HL-60/S4 treated with phorbol 12-myristate 13-acetate at 8.2 ng/mL for 4 days and 3 days (cell line): ENCODE measurements around the gene RNF41.
"Not testable (repeated sequence)": the region's sequence is repeated elsewhere in the genome, so short reads cannot be mapped to it uniquely, and the experiment has no call there.

Experiments
- in situ Hi-C: fragments of 300-500 bp; cut with MboI; formaldehyde crosslinking; loops from 2 replicates; pipeline ENCODE4 v1.15.0; 2022; ENCODE audit warnings: low sequenced_read_pairs

RNF41 gene

DNA sequence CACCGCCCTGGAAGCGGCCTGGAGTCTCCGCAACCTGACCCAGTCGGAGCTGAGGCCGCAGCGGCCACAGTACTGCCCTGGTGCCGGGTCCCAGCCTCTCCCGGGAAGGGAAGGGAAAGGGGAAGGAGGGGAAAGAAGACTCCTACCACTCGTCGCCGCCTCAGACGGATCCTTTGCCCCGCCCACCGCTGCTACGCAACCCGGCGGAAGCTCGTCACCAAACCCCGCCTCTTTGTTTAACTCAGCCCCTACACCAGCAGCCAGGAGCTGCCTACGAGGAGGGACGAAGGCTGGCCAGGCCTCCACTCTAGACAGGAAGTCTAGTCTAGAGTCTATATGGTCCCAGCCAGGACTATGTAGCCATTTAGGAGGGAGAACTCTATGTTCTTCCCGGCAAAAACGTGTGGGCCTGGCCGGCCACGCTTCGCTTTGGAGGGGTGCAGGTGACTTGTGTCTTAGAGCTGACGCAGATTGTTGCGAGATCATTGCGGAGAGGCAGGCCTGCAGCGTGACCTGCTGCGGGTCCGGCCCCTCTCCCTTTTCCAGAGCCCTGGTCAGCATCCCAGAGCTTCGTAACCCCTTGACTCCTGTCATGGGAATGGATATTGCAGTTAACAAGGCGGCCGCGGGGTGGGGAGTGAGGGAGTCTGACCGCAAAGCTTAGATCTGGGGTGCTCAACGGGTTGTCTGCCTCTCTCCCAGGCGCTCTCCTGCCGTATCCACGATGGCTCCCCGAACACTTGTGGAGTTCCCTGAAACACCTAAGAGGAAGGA, at the start of gene RNF41:
Gene RNF41, minus strand, starts transcription at position 166 of the 774 bp plus-strand sequence. CDS start 7,875 bp downstream, outside the sequence.
- in situ Hi-C loops, result no loop called here

DNA sequence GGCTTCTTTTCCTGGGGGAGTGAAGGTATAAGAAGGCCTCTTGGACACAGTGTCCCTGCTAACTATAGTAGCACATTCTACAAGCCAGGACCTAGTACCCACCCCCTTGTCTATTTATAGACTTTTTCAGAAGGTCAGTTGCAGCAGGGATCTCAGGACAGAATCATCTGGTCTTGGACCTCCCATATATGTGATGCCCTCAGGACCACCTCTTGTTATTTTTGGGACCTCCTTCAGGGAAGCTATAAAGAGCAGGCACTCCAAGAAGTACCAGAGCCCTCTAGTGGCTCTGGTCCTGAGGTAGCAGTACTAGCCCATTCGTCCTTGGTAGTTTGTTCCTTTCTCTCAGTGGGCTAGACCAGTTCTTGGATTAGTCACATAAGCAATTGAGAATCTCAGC, 49.3 kb upstream of the RNF41 start:
- in situ Hi-C loops, result no loop called here

DNA sequence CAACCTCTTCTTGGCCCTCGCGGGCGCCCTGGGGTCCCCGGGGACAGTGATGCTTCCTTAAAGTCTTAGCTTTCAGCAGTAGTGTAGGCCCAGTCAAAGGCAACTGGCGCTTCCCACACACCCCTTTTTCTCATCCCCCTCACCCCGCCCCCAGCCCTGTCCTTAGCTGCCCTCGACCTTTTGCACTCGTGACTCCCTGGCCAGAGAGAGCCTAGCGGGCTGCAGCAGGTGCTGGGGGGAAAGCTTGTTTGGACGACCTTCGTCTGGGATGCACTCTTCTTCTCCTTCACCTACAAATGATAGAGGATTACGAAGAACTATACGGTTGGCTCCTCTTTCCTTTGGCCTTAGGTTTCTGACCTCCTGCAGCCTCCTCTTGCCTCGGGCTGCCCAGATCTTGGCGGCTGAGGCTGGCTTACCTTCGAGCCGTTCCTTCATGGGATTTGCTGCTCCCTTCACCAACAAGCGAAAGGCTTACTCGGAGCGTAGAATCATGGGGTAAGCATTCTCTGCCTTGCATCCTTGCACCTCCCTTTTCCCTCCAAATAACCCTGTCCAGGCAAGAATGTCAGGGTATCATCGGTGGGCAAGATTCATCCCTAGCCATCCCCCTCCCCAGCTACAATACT, 45.8 kb upstream of the RNF41 start:
- in situ Hi-C loops, result no loop called here

DNA sequence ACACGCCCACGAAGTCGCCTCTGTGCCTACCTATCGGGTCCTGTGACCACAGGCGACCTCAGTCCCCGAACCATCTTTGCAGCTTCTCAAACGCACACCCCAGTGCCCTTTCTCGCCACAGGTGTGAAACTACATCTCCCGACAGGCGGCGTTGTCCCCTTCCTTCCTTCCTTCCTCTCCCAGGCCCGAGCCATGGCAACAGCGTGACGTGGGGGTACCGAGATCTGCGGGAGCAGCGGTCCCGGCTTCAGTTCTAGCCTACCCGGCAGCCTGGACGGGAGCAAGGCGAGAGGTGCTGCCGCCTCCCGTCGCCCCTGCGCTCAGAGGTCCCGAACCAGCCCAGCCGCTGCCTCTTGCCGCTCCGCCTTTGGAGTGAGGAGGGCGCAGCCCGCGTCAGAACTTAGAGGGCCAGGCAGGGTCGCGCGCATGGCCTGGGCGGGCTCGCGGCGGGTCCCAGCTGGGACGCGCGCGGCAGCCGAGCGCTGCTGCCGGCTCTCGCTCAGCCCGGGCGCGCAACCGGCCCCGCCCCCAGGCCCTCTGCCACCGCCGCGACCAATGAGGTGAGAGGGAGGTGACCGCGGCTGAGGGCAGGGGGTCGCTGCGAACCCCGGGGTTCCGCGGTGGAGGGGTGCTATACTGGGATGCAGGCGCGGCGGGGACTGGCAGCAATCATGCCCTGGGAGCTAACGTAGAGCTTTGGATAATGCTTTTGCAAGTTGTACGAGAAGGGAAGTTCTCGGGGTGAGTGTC, 45.1 kb upstream of the RNF41 start, which contains the start of gene COQ10A:
Gene COQ10A, plus strand, starts transcription at position 250 of the 750 bp plus-strand sequence. Its CDS starts 177 bp downstream, at position 427.
- in situ Hi-C loops, result no loop called here

DNA sequence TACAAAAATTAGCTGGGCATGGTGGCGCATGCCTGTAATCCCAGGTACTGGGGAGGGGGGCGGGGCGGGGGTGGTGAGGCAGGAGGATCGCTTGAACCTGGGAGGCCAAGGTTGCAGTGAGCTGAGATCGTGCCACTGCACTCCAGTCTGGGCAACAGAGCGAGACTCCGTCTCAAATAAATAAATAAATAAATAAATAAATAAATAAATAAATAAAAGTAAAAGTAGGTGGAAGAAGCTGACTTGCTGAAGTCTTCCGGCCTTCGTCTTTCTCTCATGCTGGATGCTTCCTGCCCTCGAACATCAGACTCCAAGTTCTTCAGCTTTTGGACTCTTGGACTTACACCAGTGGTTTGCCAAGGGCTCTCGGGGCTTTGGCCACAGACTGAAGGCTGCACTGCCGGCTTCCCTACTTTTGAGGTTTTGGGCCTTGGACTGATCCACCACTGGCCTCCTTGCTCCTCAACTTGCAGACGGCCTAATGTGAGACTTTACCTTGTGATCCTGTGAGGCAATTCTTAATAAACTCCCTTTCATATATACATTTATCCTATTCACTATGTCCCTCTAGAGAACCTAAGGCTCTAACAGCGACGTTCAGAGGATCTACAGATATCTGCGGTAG, 44.5 kb upstream of the RNF41 start:
- in situ Hi-C loops, result not testable (repeated sequence)

DNA sequence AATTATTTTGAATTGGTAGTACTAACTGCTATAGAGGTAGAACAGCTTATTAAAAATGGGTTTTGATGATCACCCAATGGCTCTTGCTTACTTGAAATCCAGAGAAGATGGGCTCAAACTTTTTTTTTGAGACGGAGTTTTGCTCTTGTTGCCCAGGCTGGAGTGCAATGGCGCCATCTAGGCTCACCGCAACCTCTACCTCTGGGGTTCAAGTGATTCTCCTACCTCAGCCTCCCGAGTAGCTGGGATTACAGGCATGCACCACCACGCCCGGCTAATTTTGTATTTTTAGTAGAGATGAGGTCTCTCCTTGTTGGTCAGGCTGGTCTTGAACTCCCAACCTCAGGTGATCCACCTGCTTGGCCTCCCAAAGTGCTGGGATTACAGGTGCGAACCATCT, 41.2 kb upstream of the RNF41 start:
- in situ Hi-C loops, result not testable (repeated sequence)

DNA sequence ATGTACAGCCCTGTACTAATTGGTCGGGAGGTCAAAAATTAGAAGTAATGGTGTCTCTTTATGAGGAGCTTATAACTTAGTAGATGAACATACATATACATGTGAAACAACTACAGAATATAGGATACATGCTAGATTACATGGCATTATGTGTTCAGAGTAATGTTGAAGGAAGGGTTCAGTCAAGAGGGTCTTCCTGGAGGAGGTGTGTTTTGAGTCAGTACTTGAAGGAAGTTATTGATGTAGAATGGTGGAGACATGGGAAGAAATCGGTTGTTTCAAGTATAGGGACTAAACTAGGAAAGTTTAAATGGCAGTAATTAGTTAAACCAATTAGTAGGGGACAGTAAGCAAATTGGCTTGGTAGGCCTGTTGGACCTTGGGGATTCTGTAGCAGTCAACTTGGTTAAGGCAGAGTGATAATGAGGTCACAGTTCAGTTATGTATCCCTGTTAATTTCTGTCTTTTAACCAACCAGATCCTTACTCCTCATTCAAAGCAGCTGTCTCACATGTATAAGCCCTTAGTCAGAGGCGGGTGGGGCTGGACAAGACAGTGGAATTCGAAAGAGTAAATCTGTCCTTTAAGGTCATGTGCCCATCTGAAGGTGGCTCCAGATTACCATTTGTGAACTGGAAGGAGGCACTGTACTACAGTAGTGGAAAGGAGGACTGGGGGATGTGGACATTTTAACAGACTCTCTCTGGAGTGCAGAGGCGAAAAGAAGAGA, 39.9 kb upstream of the RNF41 start:
- in situ Hi-C loops, result no loop called here

DNA sequence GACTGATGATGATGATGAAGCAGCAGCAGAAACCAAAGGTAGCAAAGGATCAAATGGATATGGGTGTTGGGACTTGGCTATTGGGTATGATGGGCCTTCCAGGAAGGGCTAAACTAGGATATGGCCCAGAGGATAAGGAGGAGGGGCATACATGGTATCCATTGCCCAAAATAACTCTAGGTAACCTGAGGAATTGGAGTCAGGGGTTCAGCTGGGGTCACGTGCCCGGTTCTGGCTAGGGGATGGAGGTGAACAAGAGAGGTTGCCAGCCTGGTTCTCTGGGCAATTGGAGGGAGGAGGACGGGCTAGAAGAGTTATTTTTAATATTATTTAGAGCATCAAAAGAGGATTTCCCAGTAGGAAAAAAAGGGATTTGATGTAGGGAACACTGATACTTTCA, 39.2 kb upstream of the RNF41 start:
- in situ Hi-C loops, result no loop called here

DNA sequence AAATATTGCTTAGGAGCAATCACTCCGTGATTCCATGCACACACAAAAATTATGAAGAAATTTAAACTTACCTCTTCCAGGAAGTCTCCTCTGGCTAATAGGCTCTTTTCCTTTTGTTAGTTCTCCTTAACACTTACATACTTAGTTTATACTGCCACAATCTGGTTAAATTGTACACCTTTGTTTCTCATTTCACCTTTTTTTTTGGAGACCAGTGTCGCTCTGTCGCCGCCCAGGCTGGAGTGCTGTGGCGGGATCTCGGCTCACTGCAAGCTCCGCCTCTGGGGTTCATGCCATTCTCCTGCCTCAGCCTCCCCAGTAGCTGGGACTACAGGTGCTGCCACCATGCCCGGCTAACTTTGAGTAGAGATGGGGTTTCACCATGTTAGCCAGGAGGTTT, 38.7 kb upstream of the RNF41 start:
- in situ Hi-C loops, result no loop called here

DNA sequence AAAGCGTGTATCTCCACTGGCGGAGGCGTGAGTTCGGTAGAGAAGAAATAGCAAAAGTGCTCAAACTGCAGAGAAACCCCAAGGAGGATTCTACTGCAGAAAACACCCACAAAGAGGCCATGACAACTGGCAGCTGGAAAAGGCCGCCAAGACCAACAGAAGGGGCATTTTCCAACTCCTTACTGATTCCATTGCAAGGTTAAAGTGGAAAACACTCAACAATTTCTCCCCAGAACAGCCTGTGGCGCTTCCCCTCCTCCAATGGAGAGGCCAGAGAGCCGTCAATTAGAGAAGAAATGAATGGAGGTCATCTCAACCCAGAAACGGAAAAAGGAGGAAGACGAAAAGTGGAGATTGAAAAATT, 37.1 kb upstream of the RNF41 start:
- in situ Hi-C loops, result no loop called here

DNA sequence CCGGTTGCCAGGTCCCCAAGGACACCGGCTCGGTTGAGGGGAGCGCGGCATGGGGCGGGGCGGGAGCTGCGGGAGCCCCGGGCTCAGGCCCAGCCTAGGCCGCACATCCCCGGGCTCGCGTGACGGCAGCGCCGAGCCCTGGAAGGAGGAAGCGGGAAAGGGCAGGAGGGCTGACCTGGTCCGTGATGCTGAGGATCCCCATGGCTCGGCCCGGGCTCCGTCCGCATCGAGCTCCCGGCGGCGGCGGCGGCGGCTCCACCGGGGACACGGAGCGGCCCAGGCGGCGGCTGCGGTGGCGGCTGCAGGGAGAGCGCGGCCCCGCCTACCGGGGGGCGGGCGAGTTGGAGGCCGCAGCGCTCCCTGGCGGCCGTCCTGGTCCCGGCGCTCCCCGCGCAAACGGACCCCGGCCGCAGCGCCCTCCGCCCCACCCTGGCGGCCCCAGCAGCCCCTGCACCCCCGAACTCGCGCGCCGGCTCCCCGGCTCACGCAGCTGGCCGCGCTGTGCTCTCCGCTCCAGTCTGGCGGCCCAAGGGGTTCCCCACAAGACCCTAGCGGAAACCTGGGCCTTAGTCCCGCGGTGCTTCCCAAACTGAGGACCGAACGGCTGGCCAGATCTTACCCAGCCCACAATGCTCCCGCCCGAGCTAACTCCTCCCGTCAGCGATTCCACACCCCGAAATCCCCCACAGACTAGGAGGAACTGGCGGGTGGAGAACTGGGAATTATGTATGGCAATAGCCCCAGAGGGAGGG, 36.5 kb upstream of the RNF41 start, which contains the start of gene ANKRD52:
Gene ANKRD52, minus strand, starts transcription at position 317 of the 752 bp plus-strand sequence. Its CDS starts 115 bp downstream, at position 202.
- in situ Hi-C loops, result no loop called here

DNA sequence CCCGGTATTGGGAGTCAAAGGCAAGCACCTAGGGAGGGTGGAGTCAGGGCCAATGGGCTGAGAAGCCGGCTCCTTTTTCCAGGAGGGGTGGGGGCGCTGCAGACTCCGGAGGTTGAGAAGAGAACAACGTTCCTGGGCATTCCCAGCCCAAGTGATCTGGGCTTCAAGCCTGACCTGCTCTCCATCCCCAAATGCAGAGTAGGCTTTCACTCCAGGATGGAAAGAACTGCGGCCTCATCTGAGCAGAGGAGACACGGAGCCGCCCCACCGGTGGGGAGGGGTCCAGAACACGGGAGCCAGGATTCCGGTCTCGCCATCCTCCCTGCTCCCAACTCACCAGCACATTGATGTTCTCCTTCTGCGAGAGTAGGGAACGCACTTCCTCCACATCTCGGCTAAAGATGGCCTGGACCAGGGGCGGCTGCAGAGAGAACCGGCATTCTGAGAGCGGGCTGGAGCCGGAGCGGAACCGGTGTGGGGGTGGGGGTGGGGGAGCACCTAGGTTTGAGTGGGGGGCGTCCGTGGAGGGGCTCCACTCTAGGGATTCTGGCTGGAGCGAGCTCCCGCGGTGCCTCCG, 35.9 kb upstream of the RNF41 start:
- in situ Hi-C loops, result no loop called here

DNA sequence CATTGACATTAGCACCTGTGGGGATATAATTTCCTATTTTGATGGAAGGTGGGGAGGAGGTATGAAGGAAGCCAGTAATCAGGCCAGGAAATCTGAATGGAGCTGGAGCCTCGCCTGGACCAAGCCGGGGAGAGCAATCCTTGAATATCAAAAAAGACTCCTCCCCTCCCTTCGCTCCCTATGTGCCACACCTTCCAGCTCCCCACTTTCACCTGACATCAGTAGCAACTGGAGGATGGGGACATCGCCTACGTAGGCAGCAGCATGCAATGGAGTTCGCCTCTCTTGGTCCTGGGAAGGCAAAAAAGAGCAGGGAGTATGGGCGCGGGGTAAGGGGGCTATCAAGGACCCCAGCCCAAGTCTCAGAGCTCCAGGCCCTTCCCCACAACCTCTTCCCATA, 35.3 kb upstream of the RNF41 start:
- in situ Hi-C loops, result no loop called here

DNA sequence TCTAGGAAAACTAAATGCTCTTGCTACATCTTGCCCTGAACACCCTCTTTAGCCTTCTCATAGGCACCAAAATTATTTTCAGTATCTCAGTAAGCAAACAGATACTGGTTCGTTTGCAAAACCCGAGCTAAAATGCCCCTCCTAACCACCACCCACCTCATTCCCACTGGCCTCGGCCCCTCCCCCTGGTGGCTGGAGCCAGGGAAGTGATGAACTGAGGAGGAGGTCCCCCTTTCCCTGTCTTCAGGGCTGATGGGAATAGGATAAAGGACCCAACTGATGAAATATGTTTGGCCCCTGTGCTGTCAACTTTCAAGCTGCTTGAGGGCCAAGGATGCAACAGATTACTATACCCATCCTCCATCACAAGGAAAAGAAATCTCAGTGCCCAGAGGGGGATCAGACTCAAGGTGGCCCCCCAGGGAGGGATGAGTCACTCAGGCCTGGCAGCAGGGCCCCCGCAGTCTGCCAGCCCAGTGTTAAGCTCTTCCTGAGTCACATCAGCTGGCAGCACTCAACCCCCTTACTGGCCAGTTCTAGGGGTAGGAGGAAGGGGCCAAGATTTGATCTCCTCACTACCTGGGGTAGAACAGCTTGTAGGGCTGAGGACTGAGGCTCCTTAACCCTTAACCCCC, 34.7 kb upstream of the RNF41 start:
- in situ Hi-C loops, result no loop called here

DNA sequence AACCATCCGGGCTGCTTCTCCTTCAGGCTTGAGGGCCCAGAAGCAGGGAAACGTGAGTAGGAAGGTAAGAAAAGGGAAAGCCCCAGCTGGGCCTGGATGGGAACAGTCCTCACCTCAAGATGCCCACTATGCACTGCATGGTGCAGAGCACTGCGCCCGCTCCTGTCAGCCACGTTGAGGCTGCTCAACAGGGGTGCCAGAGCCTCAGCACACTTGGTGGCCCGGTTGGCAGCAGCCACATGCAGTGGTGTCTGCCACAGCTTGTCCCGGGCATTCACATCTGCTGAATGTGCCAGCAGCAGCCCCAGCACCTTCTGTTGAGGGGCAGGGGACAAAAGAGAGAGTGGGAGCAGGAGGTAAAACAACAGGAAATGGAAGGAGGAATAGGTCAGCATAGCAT, 33.9 kb upstream of the RNF41 start:
- in situ Hi-C loops, result no loop called here

DNA sequence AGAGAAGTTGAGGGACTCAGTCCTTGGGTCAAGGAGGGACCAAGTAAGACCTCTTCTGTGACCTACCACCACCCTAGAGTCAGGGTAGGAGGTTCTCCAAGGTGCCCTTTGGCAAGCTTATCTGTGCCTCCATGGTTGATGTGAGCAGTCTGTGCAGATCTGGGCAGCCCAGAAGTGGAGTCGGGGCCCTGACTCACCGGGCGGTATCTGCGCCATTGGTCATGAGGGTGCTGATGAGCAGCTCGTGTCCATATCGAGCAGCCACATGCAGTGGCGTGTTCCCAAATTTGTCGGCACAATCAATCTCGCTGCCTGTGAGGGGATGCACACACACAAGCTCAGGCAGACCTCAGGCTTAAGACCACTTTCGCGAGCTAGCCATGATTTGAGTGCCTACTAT, 31.4 kb upstream of the RNF41 start:
- in situ Hi-C loops, result no loop called here

DNA sequence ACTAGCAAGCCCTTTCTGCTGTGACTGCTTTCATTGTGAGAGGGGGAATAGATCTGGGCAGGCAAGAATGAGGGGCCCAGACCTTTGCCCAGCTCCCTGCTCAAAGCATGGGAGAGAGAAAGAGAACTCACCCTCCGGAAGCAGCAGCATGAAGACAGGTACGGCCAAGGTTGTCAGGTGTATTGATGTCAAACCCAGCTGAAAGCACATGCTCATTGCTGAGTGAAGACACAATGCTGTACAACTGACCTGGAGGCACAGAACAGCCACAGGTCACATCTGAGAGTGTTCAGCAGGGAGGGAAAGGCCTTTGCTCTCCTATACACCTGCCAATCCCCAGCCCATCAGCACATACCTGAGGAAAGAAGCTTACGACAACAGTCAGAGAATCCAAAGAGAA, 30.9 kb upstream of the RNF41 start:
- in situ Hi-C loops, result no loop called here

DNA sequence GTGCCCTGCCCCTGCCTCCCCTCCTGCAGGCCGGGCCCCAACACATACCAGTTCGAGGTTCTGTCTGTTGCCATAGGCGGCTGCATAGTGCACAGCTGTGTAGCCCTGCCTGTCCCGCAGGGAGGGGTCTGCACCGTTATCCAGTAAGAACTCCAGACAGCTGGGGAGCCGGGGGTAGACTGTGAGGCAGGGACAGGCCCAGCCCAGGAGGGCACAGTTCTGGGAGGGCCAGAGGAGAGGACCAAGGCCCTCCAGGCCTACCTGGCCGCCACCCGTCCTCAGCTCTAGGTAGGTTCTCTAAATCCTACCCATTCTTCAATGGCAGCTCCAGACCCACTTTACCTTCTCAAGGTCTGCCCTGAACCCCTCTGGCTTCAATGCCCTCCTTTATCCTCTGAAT, 27.0 kb upstream of the RNF41 start:
- in situ Hi-C loops, result no loop called here

DNA sequence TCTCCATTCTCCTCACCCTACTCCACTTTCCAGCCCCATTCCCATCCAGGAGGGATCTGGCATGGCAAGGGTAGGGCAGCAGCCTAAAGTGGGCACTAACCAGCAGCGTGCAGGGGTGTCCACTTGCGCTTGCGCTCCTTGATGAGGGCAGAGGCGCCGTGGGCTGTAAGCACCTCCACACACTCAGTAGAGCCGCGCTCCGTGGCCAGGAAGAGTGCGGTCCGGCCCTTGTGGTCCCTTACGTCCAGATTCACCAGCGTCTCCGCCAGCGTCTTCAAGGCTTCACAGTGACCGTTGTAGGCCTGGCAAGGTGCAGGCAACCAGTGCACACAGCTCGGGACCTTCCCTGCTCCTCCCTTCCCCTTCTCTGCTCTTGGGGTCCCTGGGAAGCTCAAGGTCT, 26.2 kb upstream of the RNF41 start:
- in situ Hi-C loops, result no loop called here
